ENCODE measurements around the gene PSTPIP1. TPM values are rescaled to one million over a fixed set of nuclear protein-coding genes. Genes with fewer than 3 reads are reported as not detected.

Gene PSTPIP1
- total and polyA plus RNA-seq, 4 experiments from 2014 or later, result 62.4 to 233 (median 144) TPM

GRCh38 chr15:77016321-77016695 is 21.4 kb downstream of the PSTPIP1 start:
- Mint-ChIP-seq H3K4me3 (no peak overlapping the region), H3K4me1 (peaks cover 41 to 98% (median 72%) of the 10 kb centered on the region in 4 donors), H3K27ac (peak overlapping the region in 6 of 7 donors; percentile 77 to 100 (median 82)), H3K36me3 (peaks cover 4 to 51% of the 10 kb centered on the region in 2 donors), H3K27me3 (peaks cover 0 to 2% of the 10 kb centered on the region in 2 donors), H3K9me3 (no peaks in the 10 kb centered on the region)
- H3K27ac ChIP-seq (ENCODE audit: low read depth, low read length), result peak overlapping the region; percentile 67
- POLR2A ChIA-PET (ENCODE audit: partially characterized antibody), result interaction anchor here (1.3 to 17.8 kb wide), 2 partner anchors 19 to 85 kb away, joined by 3 to 472 read pairs; partner anchors contain the start of genes PSTPIP1 and RCN2
- CTCF ChIA-PET (ENCODE audit: partially characterized antibody), result interaction anchor here (0.8 to 1.8 kb wide), 5 partner anchors 7 to 43 kb away, joined by 3 to 4 read pairs (median 3); no protein-coding TSS in a partner anchor
- peaks cover 99% of the 10 kb centered on the region for H3K4me1 ChIP-seq (ENCODE audit: insufficient read depth, low read length)
- H3K27me3 ChIP-seq (ENCODE audit: insufficient read depth, low read length), result no peaks in the 10 kb centered on the region
- H3K9me3 ChIP-seq (ENCODE audit: control insufficient read depth in 1 of 2, low read length in 2 of 2), result no peaks in the 10 kb centered on the region
- intact Hi-C loops (cut with micrococcal nuclease), result loop anchor here (10.0 kb wide), 1 partner anchor 408 kb away; the partner anchor contains the start of genes HMG20A and PEAK1
- no peak overlapping the region for H3K4me3 ChIP-seq (ENCODE audit: low read length in 2 of 2)
- DNase-seq, result no peak
- H3K36me3 ChIP-seq (ENCODE audit: insufficient read depth, low read length), result peaks cover 37% of the 10 kb centered on the region

GRCh38 chr15:77017091-77017660 is 22.2 kb downstream of the PSTPIP1 start:
- no peak for DNase-seq
- ChIA-PET CTCF (ENCODE audit: partially characterized antibody) (interaction anchor here (0.8 to 1.8 kb wide), 4 partner anchors 10 to 43 kb away, joined by 3 to 4 read pairs (median 4); no protein-coding TSS in a partner anchor), POLR2A (ENCODE audit: partially characterized antibody) (interaction anchor here (0.9 to 17.8 kb wide), 4 partner anchors 14 to 86 kb away, joined by 3 to 472 read pairs (median 4); partner anchors contain the start of genes PSTPIP1 and RCN2)
- Mint-ChIP-seq H3K4me1 (peaks cover 39 to 98% (median 74%) of the 10 kb centered on the region in 4 donors), H3K36me3 (peaks cover 6 to 53% of the 10 kb centered on the region in 2 donors), H3K4me3 (no peak overlapping the region), H3K9me3 (no peaks in the 10 kb centered on the region), H3K27me3 (peaks cover 0 to 2% of the 10 kb centered on the region in 2 donors), H3K27ac (peak overlapping the region; percentile 42 to 100 (median 80))
- no peaks in the 10 kb centered on the region for H3K9me3 ChIP-seq (ENCODE audit: control insufficient read depth in 1 of 2, low read length in 2 of 2)
- intact Hi-C loops (cut with micrococcal nuclease), result loop anchor here (10.0 kb wide), 1 partner anchor 408 kb away; the partner anchor contains the start of genes HMG20A and PEAK1
- peaks cover 38% of the 10 kb centered on the region for H3K36me3 ChIP-seq (ENCODE audit: insufficient read depth, low read length)
- H3K27ac ChIP-seq (ENCODE audit: low read depth, low read length), result peak overlapping the region; percentile 67
- peaks cover 100% of the 10 kb centered on the region for H3K4me1 ChIP-seq (ENCODE audit: insufficient read depth, low read length)
- no peaks in the 10 kb centered on the region for H3K27me3 ChIP-seq (ENCODE audit: insufficient read depth, low read length)
- no peak overlapping the region for H3K4me3 ChIP-seq (ENCODE audit: low read length in 2 of 2)

- intact Hi-C loops (cut with micrococcal nuclease), result loop anchor here (10.0 kb wide), 1 partner anchor 407 kb away; the partner anchor contains the start of genes HMG20A and PEAK1
- peaks cover 37 to 98% (median 73%) of the 10 kb centered on the region in 4 donors for H3K4me1 Mint-ChIP-seq
- H3K27me3 Mint-ChIP-seq, result peaks cover 0 to 2% of the 10 kb centered on the region in 2 donors
- peak overlapping the region; percentile 70 to 100 (median 82) for H3K27ac Mint-ChIP-seq
- Histone ChIP-seq H3K36me3 (ENCODE audit: insufficient read depth, low read length) (peaks cover 44% of the 10 kb centered on the region), H3K27ac (ENCODE audit: low read depth, low read length) (peak overlapping the region; percentile 67), H3K4me3 (ENCODE audit: low read length in 2 of 2) (no peak overlapping the region), H3K9me3 (ENCODE audit: control insufficient read depth in 1 of 2, low read length in 2 of 2) (no peaks in the 10 kb centered on the region), H3K4me1 (ENCODE audit: insufficient read depth, low read length) (peaks cover 100% of the 10 kb centered on the region), H3K27me3 (ENCODE audit: insufficient read depth, low read length) (no peaks in the 10 kb centered on the region)
- peaks cover 7 to 52% of the 10 kb centered on the region in 2 donors for H3K36me3 Mint-ChIP-seq
- DNase-seq, result peak in 1 of 5 donors; percentile 25
- peak overlapping the region in 1 of 8 donors; percentile 43 for H3K4me3 Mint-ChIP-seq
- H3K9me3 Mint-ChIP-seq, result no peaks in the 10 kb centered on the region
- ChIA-PET CTCF (ENCODE audit: partially characterized antibody) (no interaction called here), POLR2A (ENCODE audit: partially characterized antibody) (interaction anchor here (0.9 to 17.8 kb wide), 4 partner anchors 14 to 20 kb away, joined by 3 to 472 read pairs (median 4); partner anchors contain the start of gene PSTPIP1)
Measured at GRCh38 chr15:77017761-77018720, 23.1 kb downstream of the PSTPIP1 start.

- Histone ChIP-seq H3K9me3 (ENCODE audit: control insufficient read depth in 1 of 2, low read length in 2 of 2) (no peaks in the 10 kb centered on the region), H3K27me3 (ENCODE audit: insufficient read depth, low read length) (no peaks in the 10 kb centered on the region), H3K4me1 (ENCODE audit: insufficient read depth, low read length) (peaks cover 100% of the 10 kb centered on the region), H3K27ac (ENCODE audit: low read depth, low read length) (peak overlapping the region; percentile 25), H3K36me3 (ENCODE audit: insufficient read depth, low read length) (peaks cover 52% of the 10 kb centered on the region), H3K4me3 (ENCODE audit: low read length in 2 of 2) (no peak overlapping the region)
- intact Hi-C loops (cut with micrococcal nuclease), result loop anchor here (10.0 kb wide), 1 partner anchor 406 kb away; the partner anchor contains the start of genes HMG20A and PEAK1
- Mint-ChIP-seq H3K4me3 (peak overlapping the region in 3 of 8 donors; percentile 15 to 59 (median 43)), H3K9me3 (no peaks in the 10 kb centered on the region), H3K27ac (peak overlapping the region in 6 of 7 donors; percentile 57 to 100 (median 87)), H3K4me1 (peaks cover 39 to 98% (median 72%) of the 10 kb centered on the region in 4 donors), H3K27me3 (no peaks in the 10 kb centered on the region), H3K36me3 (peaks cover 12 to 51% of the 10 kb centered on the region in 2 donors)
- DNase-seq, result peak in 1 of 5 donors; percentile 25
- POLR2A ChIA-PET (ENCODE audit: partially characterized antibody), result interaction anchor here (1.3 to 17.8 kb wide), 3 partner anchors 16 to 113 kb away, joined by 4 to 472 read pairs (median 4); partner anchors contain the start of genes PSTPIP1 and SCAPER
- CTCF ChIA-PET (ENCODE audit: partially characterized antibody), result interaction anchor here (1.0 to 1.2 kb wide), 2 partner anchors 39 to 45 kb away, joined by 3 read pairs; no protein-coding TSS in a partner anchor
Measured at GRCh38 chr15:77018796-77019505, 24.0 kb downstream of the PSTPIP1 start.

- Histone ChIP-seq H3K36me3 (ENCODE audit: insufficient read depth, low read length) (peaks cover 52% of the 10 kb centered on the region), H3K4me3 (ENCODE audit: low read length in 2 of 2) (no peak overlapping the region), H3K27ac (ENCODE audit: low read depth, low read length) (peak overlapping the region; percentile 70), H3K4me1 (ENCODE audit: insufficient read depth, low read length) (peaks cover 96% of the 10 kb centered on the region), H3K9me3 (ENCODE audit: control insufficient read depth in 1 of 2, low read length in 2 of 2) (no peaks in the 10 kb centered on the region), H3K27me3 (ENCODE audit: insufficient read depth, low read length) (no peaks in the 10 kb centered on the region)
- intact Hi-C loops (cut with micrococcal nuclease), result loop anchor here (5.0 to 10.0 kb wide), 3 partner anchors 87 to 405 kb away; partner anchors contain the start of genes HMG20A, PEAK1 and RCN2
- ChIA-PET CTCF (ENCODE audit: partially characterized antibody) (interaction anchor here (1.0 to 1.2 kb wide), 2 partner anchors 40 to 46 kb away, joined by 3 read pairs; no protein-coding TSS in a partner anchor), POLR2A (ENCODE audit: partially characterized antibody) (interaction anchor here (1.3 to 17.8 kb wide), 3 partner anchors 17 to 114 kb away, joined by 4 to 472 read pairs (median 4); partner anchors contain the start of genes PSTPIP1 and SCAPER)
- DNase-seq, result peak in 1 of 5 donors; percentile 52
- Mint-ChIP-seq H3K27me3 (no peaks in the 10 kb centered on the region), H3K9me3 (no peaks in the 10 kb centered on the region), H3K27ac (peak overlapping the region; percentile 80 to 100 (median 98)), H3K4me3 (peak overlapping the region in 2 of 8 donors; percentile 15 to 59), H3K36me3 (peaks cover 12 to 51% of the 10 kb centered on the region in 2 donors), H3K4me1 (peaks cover 35 to 94% (median 68%) of the 10 kb centered on the region in 4 donors)
Measured at GRCh38 chr15:77019521-77020331, 24.8 kb downstream of the PSTPIP1 start.

All from CD4-positive, alpha-beta memory T cell (primary cell).